Natural killer cell (primary cell): ENCODE results near the gene INPP5K. TPM values are rescaled to one million over a fixed set of nuclear protein-coding genes. Genes with fewer than 3 reads are reported as not detected.
"Not testable (repeated sequence)": the region's sequence is repeated elsewhere in the genome, so short reads cannot be mapped to it uniquely, and the experiment has no call there.

Source experiments
- ATAC-seq, 3 donors: fragments of 150-1000 bp in 2 of 3; fragments of 200-7000 bp in 1 of 3; cut with Tn5 transposase; 1 replicate in 1 of 3; 2 replicates in 2 of 3; pipeline ENCODE4 v1.10.0; 2021; ENCODE audit warnings: mild to moderate bottlenecking in 2 of 3, moderate library complexity in 2 of 3
- DNase-seq, 2 donors: peaks; one replicate each; pipeline versions ENCODE4 v3.0.0 to v3.0.0-alpha.2; 2013 to 2021; ENCODE audit warnings: mixed read lengths in 1 of 2
- H3K27ac ChIP-seq: one replicate; pipeline ENCODE4 v1.5.1; 2013; ENCODE audit warnings: mild to moderate bottlenecking, low read length
- H3K27me3 ChIP-seq: one replicate; pipeline ENCODE4 v1.6.1; 2013; ENCODE audit warnings: low read length; ENCODE audit not compliant: control insufficient read depth, insufficient read depth
- H3K36me3 ChIP-seq: one replicate; pipeline ENCODE4 v1.6.1; 2013; ENCODE audit warnings: low read length; ENCODE audit not compliant: control insufficient read depth, insufficient read depth
- H3K4me1 ChIP-seq: one replicate; pipeline ENCODE4 v1.6.1; 2013; ENCODE audit warnings: low read length; ENCODE audit not compliant: control insufficient read depth, insufficient read depth
- H3K4me3 ChIP-seq: one replicate; pipeline ENCODE4 v1.5.1; 2013; ENCODE audit warnings: low read length
- H3K9me3 ChIP-seq: one replicate; pipeline ENCODE4 v1.6.1; 2013; ENCODE audit warnings: low read length; ENCODE audit not compliant: control insufficient read depth, insufficient read depth
- H3K27ac Mint-ChIP-seq, 2 donors: one replicate each; pipeline ENCODE4 v1.8.0; 2022; ENCODE audit warnings: mild to moderate bottlenecking in 2 of 2, mixed read lengths in 2 of 2, moderate library complexity in 1 of 2
- H3K27me3 Mint-ChIP-seq, 2 donors: one replicate each; pipeline ENCODE4 v1.8.0; 2022; ENCODE audit warnings: low read depth in 2 of 2, mixed read lengths in 2 of 2
- H3K36me3 Mint-ChIP-seq: one replicate; pipeline ENCODE4 v1.8.0; 2022; ENCODE audit warnings: mixed read lengths
- H3K4me1 Mint-ChIP-seq, 2 donors: one replicate each; pipeline ENCODE4 v1.8.0; 2022; ENCODE audit warnings: mixed read lengths in 2 of 2
- H3K4me3 Mint-ChIP-seq: one replicate; pipeline ENCODE4 v1.8.0; 2022; ENCODE audit warnings: mild to moderate bottlenecking, moderate library complexity, mixed read lengths
- H3K9me3 Mint-ChIP-seq, 2 donors: one replicate each; pipeline ENCODE4 v1.8.0; 2022; ENCODE audit warnings: mixed read lengths in 2 of 2
- WGBS: methylation state at CpG from one replicate; pipeline ENCODE4 v1.1.7; 2013; ENCODE audit warnings: missing lambda C conversion rate; ENCODE audit not compliant: insufficient coverage; 5-methylcytosine and 5-hydroxymethylcytosine counted together
- intact Hi-C: fragments of 100-400 bp; cut with micrococcal nuclease; formaldehyde crosslinking; loops from one replicate; pipeline ENCODE4 v1.14.2; 2022
- total RNA-seq, 4 donors: library from RNA; stranded (reverse); fragments of 120-200 nt in 1 of 4; gene quantifications; one replicate each; pipeline versions ENCODE4 v1.2.3 to v1.2.4, GENCODE V29; 2013 to 2022
- TF ChIP-seq, protein P1 (sequence below): fragments of 200-600 bp; IDR thresholded peaks from one replicate; pipeline ENCODE4 v1.8.0; 2022; ENCODE audit warnings: antibody characterized with exemption

INPP5K gene
- total RNA-seq, 3 donors from 2014 or later (not counting 1 experiment from before 2014, with no cell fraction given): 278 to 317 (median 292) TPM

DNA sequence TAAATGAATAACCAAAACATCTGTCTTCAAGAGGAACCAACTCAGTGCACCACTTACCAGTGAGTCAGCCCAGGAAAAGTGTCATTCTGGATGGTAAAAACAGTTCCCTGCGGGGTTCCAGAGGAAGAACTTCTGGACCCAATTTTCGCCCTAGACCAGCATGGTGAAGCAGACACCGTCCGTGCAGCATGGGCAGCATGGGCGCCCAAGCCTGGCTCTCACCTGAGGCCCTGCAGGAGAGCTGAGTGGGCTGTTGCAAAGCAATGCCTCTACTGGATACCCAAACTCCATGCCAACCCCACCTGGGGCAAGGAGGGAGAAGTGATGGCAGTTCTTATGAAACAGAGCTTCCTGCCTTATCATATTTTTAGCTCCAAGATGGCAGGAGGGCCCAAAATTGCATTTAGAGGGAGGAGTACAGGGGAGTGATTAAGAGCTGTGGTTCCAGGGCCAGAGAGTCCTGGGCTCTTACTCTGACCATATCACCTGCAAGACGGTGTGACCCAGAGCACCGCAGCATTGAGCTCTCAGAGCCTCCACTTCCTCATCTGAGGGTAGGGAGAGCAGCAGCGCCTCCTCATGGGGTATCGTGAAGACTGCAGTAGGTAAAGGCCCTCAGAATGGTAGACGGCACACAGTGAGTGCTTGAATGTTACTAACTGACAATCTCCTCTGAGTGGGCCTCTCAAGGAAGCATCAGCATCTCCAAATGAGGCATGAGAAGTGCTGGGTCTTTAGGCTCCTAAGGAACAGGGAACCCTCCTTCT lies 16.6 kb upstream of the INPP5K start:
- TF ChIP-seq, protein P1, sequence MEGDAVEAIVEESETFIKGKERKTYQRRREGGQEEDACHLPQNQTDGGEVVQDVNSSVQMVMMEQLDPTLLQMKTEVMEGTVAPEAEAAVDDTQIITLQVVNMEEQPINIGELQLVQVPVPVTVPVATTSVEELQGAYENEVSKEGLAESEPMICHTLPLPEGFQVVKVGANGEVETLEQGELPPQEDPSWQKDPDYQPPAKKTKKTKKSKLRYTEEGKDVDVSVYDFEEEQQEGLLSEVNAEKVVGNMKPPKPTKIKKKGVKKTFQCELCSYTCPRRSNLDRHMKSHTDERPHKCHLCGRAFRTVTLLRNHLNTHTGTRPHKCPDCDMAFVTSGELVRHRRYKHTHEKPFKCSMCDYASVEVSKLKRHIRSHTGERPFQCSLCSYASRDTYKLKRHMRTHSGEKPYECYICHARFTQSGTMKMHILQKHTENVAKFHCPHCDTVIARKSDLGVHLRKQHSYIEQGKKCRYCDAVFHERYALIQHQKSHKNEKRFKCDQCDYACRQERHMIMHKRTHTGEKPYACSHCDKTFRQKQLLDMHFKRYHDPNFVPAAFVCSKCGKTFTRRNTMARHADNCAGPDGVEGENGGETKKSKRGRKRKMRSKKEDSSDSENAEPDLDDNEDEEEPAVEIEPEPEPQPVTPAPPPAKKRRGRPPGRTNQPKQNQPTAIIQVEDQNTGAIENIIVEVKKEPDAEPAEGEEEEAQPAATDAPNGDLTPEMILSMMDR: no peak
- ATAC-seq: peak; percentile 61 to 67 (median 66)
- H3K36me3 ChIP-seq: peaks cover 44% of the 10 kb centered on the region
- H3K36me3 Mint-ChIP-seq: peaks cover 17% of the 10 kb centered on the region
- intact Hi-C loops: no loop called here
- no peak overlapping the region for H3K4me3 ChIP-seq
- no peak overlapping the region for H3K27ac Mint-ChIP-seq
- 82% methylated on average over 10 of the region's 10 CpGs for WGBS
- no peaks in the 10 kb centered on the region for H3K4me1 ChIP-seq
- H3K4me1 Mint-ChIP-seq: no peaks in the 10 kb centered on the region
- H3K27ac ChIP-seq: no peak overlapping the region
- no peak overlapping the region for H3K4me3 Mint-ChIP-seq
- no peaks in the 10 kb centered on the region for H3K9me3 Mint-ChIP-seq
- H3K27me3 ChIP-seq: no peaks in the 10 kb centered on the region
- DNase-seq: peak in 1 of 2 donors; percentile 74
- H3K27me3 Mint-ChIP-seq: no peaks in the 10 kb centered on the region
- no peaks in the 10 kb centered on the region for H3K9me3 ChIP-seq

DNA sequence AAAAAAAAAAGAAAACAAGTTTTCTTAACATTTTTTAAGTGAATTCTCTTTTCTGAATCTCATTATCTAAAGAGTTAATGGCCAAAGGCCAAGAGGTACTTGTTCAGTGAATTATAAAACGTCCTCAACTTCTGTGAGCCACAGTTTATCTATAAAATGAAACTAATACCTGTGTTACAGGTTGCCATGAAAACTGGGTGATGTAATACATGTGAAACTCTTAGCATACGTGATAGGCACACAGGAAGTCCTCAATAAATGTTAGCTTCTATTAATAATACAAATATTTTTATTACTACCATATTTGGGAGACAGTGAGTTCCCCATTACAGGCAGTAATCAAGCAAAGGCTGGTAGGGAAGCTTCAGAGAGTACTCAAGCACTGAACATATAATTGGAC lies 13.5 kb upstream of the INPP5K start:
- Histone ChIP-seq H3K27me3 (no peaks in the 10 kb centered on the region), H3K4me3 (no peak overlapping the region), H3K9me3 (no peaks in the 10 kb centered on the region), H3K4me1 (no peaks in the 10 kb centered on the region), H3K36me3 (peaks cover 33% of the 10 kb centered on the region), H3K27ac (no peak overlapping the region)
- 100% methylated on average over 1 of the region's 2 CpGs for WGBS
- H3K4me3 Mint-ChIP-seq: no peak overlapping the region
- intact Hi-C loops: no loop called here
- DNase-seq: no peak
- H3K27ac Mint-ChIP-seq: no peak overlapping the region
- H3K4me1 Mint-ChIP-seq: no peaks in the 10 kb centered on the region
- H3K9me3 Mint-ChIP-seq: no peaks in the 10 kb centered on the region
- TF ChIP-seq, protein P1: no peak
- no peaks in the 10 kb centered on the region for H3K27me3 Mint-ChIP-seq
- ATAC-seq: no peak
- peaks cover 17% of the 10 kb centered on the region for H3K36me3 Mint-ChIP-seq

- H3K9me3 ChIP-seq, H3K27ac ChIP-seq, H3K4me1 Mint-ChIP-seq, H3K9me3 Mint-ChIP-seq, H3K4me3 Mint-ChIP-seq, ATAC-seq, H3K27me3 ChIP-seq, H3K27me3 Mint-ChIP-seq, H3K36me3 Mint-ChIP-seq, H3K4me3 ChIP-seq, H3K4me1 ChIP-seq, intact Hi-C loops, H3K27ac Mint-ChIP-seq: not testable (repeated sequence)
- peaks cover 18% of the 10 kb centered on the region for H3K36me3 ChIP-seq
- 71% methylated on average over 3 of the region's 4 CpGs for WGBS
- DNase-seq: peak in 1 of 2 donors; percentile 50
These were observed 10.5 kb upstream of the INPP5K start for GRCh38 chr17:1526876-1527275.

GRCh38 chr17:1522626-1523025 lies 6.2 kb upstream of the INPP5K start:
- Mint-ChIP-seq H3K9me3 (no peaks in the 10 kb centered on the region), H3K36me3 (no peaks in the 10 kb centered on the region), H3K4me3 (no peak overlapping the region), H3K27ac (no peak overlapping the region), H3K27me3 (no peaks in the 10 kb centered on the region), H3K4me1 (no peaks in the 10 kb centered on the region)
- H3K4me1 ChIP-seq: peaks cover under 1% of the 10 kb centered on the region
- ATAC-seq (no peak), DNase-seq (no peak)
- TF ChIP-seq, protein P1: no peak
- H3K36me3 ChIP-seq: peaks cover 6% of the 10 kb centered on the region
- H3K9me3 ChIP-seq: no peaks in the 10 kb centered on the region
- no peak overlapping the region for H3K27ac ChIP-seq
- intact Hi-C loops: no loop called here
- WGBS: 98% methylated on average over 5 of the region's 5 CpGs
- no peaks in the 10 kb centered on the region for H3K27me3 ChIP-seq
- no peak overlapping the region for H3K4me3 ChIP-seq
